Measurements from ENCODE around the gene SWI5. TPM values are rescaled to one million over a fixed set of nuclear protein-coding genes. Genes with fewer than 3 reads are reported as not detected.
A peak's percentile ranks its signal among the peaks of the same experiment; 100 is the strongest.
"Not testable (repeated sequence)": the region's sequence is repeated elsewhere in the genome, so short reads cannot be mapped to it uniquely, and the experiment has no call there.

The SWI5 gene
- 10 to 100 TPM in 3 of 4 donors, 1 to 10 TPM in 1; 10.0 to 33.3 (median 25.2) TPM for total RNA-seq

DNA sequence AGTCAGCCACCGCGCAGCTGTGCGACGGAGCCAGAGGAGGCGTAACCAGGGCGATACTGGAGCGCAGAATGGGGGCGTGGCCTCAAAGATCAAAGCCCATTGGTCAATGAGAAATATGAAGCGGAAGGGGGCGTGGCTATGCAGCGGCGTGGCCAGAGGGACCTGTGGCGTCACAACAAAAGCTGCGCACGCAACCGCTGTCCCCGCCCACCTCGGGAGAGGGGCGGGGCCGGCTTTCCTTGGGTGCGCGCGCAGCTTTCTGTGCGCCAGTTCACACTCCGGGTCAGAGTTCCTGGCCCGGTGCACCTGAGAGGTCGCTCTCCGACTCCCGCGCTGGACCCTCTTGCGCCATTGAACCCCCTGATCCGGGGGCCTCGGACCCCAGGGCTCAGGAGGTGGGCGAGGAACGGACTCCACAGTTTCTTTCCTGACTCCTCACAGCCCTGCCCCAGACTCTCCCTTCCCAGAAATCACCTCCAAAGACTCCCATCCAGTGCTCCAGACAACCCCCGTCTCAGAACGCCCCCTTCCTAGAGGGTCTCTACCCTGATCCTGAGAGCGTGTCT is at the start of gene SWI5:
Gene SWI5, plus strand, starts transcription at position 269 of the 566 bp plus-strand sequence.
- TF ChIP-seq, protein P1, sequence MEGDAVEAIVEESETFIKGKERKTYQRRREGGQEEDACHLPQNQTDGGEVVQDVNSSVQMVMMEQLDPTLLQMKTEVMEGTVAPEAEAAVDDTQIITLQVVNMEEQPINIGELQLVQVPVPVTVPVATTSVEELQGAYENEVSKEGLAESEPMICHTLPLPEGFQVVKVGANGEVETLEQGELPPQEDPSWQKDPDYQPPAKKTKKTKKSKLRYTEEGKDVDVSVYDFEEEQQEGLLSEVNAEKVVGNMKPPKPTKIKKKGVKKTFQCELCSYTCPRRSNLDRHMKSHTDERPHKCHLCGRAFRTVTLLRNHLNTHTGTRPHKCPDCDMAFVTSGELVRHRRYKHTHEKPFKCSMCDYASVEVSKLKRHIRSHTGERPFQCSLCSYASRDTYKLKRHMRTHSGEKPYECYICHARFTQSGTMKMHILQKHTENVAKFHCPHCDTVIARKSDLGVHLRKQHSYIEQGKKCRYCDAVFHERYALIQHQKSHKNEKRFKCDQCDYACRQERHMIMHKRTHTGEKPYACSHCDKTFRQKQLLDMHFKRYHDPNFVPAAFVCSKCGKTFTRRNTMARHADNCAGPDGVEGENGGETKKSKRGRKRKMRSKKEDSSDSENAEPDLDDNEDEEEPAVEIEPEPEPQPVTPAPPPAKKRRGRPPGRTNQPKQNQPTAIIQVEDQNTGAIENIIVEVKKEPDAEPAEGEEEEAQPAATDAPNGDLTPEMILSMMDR (IDR thresholded peaks at IDR 0.05): no peak
- ATAC-seq (ENCODE audit: low FRiP score) (peak; percentile 98), DNase-seq (ENCODE audit: low spot score) (peak; percentile 99)

DNA sequence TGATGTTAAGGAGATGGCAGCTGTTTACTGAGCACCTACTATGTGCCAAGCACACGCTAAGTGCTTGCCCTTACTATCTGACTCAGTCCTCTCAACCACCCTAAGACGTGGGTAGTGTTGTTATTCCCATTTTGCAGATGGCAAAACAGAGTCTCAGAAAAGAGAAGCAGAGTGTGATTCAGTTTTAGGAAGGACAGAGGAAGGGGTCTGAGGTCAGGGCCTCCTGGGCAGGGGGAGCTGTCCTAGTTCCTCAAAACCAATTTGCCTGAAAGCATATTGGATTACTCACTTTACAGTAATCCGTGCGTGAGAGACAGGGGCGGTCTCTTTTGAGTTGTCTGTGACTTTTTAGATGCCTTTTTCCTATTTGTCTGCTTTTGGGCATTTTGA is 49.7 kb upstream of the SWI5 start:
- TF ChIP-seq, protein P1 (IDR thresholded peaks at IDR 0.05): no peak
- ATAC-seq (ENCODE audit: low FRiP score): no peak
- DNase-seq (ENCODE audit: low spot score): no peak

DNA sequence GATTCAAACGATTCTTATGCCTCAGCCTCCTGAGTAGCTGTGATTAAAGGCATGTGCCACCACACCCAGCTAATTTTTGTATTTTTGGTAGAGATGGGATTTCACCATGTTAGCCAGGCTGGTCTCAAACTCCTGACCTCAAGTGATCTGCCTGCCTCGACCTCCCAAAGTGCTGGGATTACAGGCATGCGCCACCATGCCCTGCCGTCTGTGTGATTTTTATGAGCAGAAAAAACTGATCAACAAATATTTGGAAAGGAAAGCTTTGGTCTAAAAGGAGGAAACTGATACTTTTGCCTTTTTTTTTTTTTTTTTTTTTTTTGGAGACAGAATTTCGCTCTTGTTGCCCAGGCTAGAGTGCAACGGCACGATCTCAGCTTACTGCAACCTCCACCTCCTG is 45.2 kb upstream of the SWI5 start:
- not testable (repeated sequence) for DNase-seq (ENCODE audit: low spot score); ATAC-seq (ENCODE audit: low FRiP score)

DNA sequence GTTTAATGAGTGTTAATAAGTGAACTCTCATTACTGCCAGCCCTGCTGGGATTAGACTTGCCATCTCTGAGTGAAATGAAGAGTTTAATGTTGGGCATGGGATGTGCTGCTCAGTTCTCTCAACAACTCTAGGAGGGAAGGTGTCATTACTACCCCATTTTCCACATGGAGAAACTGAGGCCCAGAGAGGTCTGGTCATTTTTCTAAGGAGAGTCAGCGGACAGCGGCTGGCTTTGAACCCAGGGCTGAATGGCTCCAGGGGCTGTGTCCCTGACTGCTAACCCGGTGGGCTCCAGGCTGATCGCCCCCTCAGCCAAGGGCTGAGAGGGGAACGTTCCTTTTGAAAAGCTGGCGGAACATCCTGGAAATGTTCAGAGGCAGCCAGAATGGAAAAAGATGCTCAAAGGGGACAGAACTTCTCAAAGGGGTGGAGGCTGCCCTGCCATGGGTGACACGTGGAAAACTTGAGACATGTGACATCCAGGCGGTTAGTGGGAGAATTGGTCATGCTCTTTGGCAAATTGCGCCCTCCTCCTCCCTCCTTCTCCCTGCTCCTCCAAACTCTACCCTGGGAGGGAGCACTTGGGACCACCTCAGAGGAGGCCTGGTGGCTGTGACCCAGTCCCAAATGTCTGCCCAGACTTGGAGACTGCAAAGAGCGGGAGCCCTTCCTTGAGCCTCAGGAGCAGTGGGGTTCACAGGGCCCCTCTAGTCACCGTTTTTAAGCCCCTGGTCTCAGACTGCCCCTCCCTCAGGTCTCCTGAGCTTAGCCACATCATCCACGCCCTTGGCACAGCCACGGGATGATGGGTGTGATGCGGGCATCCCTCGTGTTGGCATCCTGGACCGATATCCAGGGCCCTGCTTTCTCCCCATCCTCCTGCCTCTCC is 44.2 kb upstream of the SWI5 start:
- TF ChIP-seq, protein P1 (IDR thresholded peaks at IDR 0.05): no peak
- ATAC-seq (ENCODE audit: low FRiP score) (no peak), DNase-seq (ENCODE audit: low spot score) (no peak)

DNA sequence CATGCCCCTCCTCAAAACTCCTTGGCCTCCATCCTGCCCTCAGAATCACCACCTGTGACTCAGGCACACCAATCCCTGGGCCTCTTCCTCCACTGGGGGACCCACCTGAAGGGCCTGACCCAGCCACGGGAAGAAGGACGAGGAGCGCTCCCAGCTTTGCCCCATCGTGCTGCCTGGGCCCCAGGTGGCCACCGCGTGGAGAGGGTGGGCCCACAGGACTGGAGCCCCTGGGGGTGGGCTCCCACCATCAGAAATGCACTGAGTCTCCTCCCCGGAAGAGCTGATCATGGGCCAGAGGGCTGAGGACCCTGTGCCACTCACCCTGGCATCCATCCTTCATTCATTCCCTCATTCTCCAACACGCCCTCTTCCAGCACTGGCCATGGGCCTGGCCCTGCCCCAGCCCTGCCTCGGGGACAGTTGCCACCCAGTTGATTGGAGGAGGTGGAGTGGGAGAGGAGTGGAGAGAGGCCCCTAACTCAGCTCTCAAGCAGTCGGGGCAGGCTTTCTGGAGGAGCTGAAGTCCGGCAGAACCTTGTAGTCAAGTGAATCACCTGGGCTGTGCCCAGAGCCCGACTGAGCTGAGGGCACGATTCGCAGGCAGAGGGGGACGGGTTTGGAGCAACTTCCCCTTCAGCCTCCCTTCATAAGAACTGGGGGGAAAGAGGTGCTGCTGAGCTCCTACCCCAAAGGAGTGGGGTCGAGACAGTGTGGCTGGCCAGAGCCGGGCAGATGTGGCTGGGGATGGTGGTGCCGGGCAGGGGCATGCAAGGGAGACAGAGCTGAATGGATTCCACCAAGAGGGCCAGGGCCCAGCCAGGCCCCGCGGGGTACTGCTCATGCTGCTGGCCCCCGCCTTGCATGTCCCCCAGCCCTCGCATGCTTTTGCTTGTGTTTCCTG is 43.3 kb upstream of the SWI5 start:
- DNase-seq (ENCODE audit: low spot score) (no peak), ATAC-seq (ENCODE audit: low FRiP score) (peak; percentile 41)
- TF ChIP-seq, protein P1 (IDR thresholded peaks at IDR 0.05): no peak

DNA sequence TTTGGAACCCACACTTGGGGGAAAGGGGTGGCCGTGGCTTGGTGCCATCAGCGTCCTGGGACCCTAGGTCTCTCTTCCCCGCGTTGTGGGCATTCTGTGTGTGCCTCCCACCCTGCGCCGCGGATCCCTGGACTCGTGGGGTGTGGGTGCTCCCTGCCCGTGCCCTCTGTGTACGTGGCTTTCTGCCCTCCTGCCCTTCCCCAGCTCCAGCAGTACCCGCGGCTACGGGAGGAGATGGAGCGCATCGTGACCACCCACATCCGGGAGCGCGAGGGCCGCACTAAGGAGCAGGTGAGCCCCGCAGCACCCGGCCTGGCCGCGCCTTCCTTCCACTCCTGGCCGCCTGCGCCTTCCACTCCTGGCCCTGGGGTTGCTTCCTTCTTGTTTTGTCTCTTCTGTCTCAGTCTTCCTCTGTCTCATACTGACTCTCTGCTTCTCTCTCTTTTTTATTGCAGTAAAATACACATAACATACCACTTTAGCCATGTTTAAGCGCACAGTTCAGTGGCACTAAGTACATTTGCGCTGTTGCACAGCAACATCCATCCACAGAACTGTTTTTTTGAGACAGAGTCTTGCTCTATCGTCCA is 42.2 kb upstream of the SWI5 start:
- no peak for ATAC-seq (ENCODE audit: low FRiP score)
- no peak for DNase-seq (ENCODE audit: low spot score)
- TF ChIP-seq, protein P1 (IDR thresholded peaks at IDR 0.05): no peak

DNA sequence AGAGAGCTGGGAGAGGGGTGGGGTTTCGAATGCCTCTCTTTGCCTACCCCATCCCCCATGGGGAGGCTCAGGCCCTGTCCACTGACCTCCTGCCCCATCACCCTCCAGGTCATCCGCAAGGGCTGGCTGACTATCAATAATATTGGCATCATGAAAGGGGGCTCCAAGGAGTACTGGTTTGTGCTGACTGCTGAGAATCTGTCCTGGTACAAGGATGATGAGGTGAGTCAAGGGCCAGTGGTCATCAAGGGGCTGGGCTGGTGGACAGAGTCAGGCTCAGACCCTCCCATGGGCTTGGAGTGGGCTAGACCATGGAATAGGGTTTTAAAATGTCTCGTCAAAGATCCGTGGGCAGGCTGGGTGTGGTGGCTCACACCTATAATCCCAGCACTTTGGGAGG is 34.0 kb upstream of the SWI5 start:
- no peak for DNase-seq (ENCODE audit: low spot score)
- ATAC-seq (ENCODE audit: low FRiP score): no peak
- TF ChIP-seq, protein P1 (IDR thresholded peaks at IDR 0.05): no peak
